Nephron progenitor cell (in vitro differentiated cells): ENCODE data around the gene LIMS2.

Experiments
- DNase-seq: peaks from one replicate; pipeline ENCODE4 v3.0.0; 2021
- H3K27ac Mint-ChIP-seq: 2 replicates; pipeline ENCODE4 v1.8.0; 2021; ENCODE audit warnings: mild to moderate bottlenecking, moderate library complexity, mixed read lengths
- H3K27me3 Mint-ChIP-seq: 2 replicates; pipeline ENCODE4 v1.8.0; 2021; ENCODE audit warnings: mild to moderate bottlenecking, low read depth, mixed read lengths; ENCODE audit not compliant: poor library complexity
- H3K36me3 Mint-ChIP-seq: 2 replicates; pipeline ENCODE4 v1.8.0; 2021; ENCODE audit warnings: low read depth, mixed read lengths
- H3K4me1 Mint-ChIP-seq: 2 replicates; pipeline ENCODE4 v1.8.0; 2021; ENCODE audit warnings: mixed read lengths
- H3K4me3 Mint-ChIP-seq: 2 replicates; pipeline ENCODE4 v1.8.0; 2021; ENCODE audit warnings: mild to moderate bottlenecking, moderate library complexity, mixed read lengths
- H3K9me3 Mint-ChIP-seq: 2 replicates; pipeline ENCODE4 v1.8.0; 2021; ENCODE audit warnings: mild to moderate bottlenecking, moderate library complexity, mixed read lengths
- TF ChIP-seq, protein P1 (sequence below): fragments of 200-600 bp; sonication (generic); IDR thresholded peaks from 2 replicates; pipeline ENCODE4 v1.5.0; 2021; ENCODE audit warnings: antibody characterized with exemption

The LIMS2 gene

DNA sequence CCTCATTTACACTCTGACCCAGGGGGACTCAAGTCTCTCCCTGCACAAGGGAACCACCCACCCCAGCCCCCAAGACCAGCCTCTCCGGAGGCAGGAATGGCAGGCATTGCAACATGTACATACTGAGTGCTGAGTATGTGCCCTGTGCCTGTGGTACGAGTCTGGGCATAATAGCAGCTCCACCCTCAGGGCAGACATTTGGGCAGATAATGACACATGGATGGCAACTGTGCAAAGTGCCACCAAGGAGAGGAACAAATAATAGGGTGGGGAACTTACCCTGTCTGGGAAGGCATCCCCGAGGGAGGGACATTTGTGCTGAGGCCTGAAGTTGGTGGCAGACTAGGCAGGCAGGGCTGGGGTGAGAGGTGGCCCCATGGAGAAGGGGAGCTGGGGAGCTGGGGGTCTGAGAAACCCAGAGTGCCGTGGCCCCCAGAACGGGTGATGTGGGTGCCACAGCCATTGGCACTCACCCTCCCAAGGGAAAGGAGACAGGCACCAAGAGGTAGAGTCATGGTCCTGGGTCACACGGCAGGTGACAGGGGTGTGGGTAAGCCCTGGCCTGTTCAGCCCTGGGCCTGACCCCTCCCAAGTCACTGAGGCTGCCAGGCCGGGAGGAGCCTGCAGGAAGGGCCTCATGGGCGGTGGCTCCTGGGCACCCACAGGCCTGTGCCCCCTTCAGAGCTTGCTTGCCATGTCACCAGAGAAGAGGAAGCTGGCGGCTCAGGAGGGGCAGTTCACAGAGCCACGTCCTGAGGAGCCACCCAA is 45.0 kb downstream of the LIMS2 start:
- no peak overlapping the region for H3K27ac Mint-ChIP-seq
- DNase-seq = no peak
- no peaks in the 10 kb centered on the region for H3K4me1 Mint-ChIP-seq
- H3K27me3 Mint-ChIP-seq = no peaks in the 10 kb centered on the region
- no peaks in the 10 kb centered on the region for H3K9me3 Mint-ChIP-seq
- H3K4me3 Mint-ChIP-seq = no peak overlapping the region
- no peaks in the 10 kb centered on the region for H3K36me3 Mint-ChIP-seq
- TF ChIP-seq, protein P1, sequence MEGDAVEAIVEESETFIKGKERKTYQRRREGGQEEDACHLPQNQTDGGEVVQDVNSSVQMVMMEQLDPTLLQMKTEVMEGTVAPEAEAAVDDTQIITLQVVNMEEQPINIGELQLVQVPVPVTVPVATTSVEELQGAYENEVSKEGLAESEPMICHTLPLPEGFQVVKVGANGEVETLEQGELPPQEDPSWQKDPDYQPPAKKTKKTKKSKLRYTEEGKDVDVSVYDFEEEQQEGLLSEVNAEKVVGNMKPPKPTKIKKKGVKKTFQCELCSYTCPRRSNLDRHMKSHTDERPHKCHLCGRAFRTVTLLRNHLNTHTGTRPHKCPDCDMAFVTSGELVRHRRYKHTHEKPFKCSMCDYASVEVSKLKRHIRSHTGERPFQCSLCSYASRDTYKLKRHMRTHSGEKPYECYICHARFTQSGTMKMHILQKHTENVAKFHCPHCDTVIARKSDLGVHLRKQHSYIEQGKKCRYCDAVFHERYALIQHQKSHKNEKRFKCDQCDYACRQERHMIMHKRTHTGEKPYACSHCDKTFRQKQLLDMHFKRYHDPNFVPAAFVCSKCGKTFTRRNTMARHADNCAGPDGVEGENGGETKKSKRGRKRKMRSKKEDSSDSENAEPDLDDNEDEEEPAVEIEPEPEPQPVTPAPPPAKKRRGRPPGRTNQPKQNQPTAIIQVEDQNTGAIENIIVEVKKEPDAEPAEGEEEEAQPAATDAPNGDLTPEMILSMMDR = no peak

DNA sequence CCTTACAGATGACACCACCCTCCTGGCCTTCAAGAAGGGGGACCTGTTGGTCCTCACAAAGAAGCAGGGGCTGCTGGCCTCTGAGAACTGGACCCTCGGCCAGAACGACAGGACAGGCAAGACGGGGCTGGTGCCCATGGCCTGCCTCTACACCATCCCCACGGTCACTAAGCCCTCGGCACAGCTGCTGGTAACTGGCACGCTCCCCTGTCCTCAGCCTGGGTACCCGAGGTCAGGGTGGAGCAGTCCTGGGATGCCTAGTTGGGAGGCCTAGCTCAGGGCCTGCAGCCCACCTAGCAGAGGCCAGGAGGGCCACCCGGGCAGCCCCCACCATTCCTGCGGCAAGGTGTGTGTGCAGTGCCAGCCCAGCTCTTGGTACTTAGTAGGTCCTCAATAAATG is 45.7 kb downstream of the LIMS2 start:
- TF ChIP-seq, protein P1 = no peak
- Mint-ChIP-seq H3K9me3 (no peaks in the 10 kb centered on the region), H3K4me1 (no peaks in the 10 kb centered on the region), H3K4me3 (no peak overlapping the region), H3K36me3 (no peaks in the 10 kb centered on the region), H3K27ac (no peak overlapping the region), H3K27me3 (no peaks in the 10 kb centered on the region)
- no peak for DNase-seq

DNA sequence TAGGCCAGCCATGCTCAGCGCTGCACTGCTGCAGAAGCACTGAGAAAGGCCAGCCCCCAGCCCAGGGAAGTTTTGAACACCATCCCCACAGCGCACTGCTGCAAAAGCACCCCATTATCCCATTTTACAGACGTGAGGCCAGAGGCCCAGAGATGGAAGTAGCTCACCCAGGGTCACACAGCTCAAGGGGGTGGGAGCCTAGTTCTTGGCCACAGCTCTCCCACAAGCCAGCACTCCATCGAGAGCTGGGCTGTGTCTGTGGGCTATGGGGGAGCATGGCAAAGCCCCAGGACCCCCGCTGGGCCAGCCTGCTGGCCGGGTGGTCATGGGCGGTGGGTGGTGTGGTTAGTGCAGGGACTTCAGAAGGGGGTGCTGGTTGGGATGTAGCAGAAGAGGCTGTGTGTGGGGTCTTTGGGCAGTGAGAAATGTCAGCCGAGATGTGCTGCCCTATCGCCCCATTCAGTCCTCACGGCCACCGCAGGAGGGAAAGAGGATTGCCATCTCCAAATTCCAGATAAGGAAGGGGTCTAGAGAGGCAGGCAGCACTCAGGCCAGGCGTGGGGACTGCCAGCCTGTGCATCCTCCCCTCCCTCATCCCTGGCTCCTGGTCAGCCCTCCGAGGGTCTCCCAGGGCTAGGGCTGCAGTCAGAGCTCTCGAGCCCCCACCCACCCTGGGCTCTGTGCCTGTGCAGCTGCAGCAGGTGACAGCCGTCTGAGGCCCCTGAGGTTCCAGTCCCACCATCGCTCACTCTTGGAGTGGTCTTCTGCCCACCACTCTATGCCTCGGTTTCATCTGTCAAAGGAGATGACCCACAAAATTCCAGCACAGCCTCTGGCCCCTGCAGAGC is 46.3 kb downstream of the LIMS2 start:
- H3K27ac Mint-ChIP-seq = no peak overlapping the region
- no peaks in the 10 kb centered on the region for H3K4me1 Mint-ChIP-seq
- TF ChIP-seq, protein P1 = no peak
- no peaks in the 10 kb centered on the region for H3K27me3 Mint-ChIP-seq
- no peak overlapping the region for H3K4me3 Mint-ChIP-seq
- no peak for DNase-seq
- no peaks in the 10 kb centered on the region for H3K9me3 Mint-ChIP-seq
- H3K36me3 Mint-ChIP-seq = no peaks in the 10 kb centered on the region

DNA sequence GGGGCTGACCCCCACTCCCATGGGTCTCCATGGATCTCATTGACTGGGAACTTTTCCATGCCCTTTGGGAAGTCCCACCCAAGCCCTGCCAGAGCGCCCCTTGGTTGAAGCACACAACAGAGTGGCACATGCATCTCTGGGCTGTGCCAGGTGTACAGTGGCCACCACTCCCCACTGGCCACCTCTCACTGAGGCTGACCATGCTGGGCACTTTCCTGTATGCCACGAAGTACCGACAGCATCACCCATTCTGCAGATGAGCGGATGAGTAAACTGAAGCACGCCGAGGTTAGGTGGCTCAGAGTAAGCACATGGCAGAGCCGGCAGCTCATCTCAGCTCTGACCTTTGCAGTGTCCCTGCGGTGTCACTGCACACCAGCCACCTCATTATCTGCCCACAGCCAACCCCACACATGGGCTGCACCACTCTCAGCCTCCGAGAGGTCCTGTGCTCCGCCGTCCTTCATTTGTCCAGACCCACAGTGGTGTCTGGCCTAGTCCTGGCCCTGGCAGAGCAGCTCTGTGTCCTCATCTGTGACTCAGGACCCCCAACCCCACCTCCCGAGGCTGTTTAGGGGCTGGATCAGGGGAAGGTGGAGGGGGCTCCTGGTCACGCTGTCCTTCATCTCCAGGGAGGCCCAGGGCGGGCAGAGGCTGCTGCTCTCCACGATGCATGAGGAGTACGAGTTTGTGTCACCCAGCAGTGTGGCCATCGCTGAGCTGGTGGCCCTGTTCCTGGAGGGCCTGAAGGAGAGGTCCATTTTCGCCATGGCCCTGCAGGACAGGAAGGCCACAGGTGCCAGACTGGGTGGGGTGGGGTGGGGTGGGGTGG is 47.4 kb downstream of the LIMS2 start:
- H3K36me3 Mint-ChIP-seq = no peaks in the 10 kb centered on the region
- H3K4me3 Mint-ChIP-seq = no peak overlapping the region

DNA sequence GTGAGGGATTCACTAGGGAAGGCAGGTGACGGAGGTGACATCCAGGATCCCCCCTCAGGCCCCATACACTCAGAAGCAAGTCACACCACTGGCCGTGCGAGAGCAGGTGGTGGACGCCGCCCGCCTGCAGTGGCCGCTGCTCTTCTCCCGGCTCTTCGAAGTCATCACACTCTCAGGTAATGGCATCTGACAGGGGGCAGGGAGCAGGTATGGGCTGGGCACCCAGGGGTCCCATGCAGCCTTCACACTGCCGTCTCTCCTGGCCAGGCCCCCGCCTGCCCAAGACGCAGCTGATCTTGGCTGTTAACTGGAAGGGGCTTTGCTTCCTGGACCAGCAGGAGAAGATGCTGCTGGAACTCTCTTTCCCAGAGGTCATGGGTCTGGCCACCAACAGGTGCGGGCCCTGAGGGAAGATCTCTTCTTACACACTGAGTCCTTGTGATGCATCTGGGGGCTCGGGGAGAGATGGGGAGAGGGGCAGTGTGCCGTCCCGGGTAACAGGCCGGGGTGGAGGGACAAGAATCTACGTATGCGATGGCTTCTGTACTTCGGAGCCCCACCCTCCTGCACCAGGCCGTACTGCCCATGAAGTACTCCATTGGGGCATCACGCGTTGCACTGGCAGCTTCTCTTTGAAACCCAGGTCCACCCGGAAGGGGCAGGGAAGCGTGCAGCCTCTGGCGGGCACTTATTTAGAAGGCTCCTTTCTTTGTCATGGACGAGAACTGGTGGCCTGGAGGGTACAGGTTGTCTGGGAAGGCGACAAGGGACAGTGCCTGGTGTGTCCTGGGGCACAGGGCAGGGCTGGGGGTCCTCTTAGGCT is 48.2 kb downstream of the LIMS2 start:
- Mint-ChIP-seq H3K27ac (no peak overlapping the region), H3K4me3 (no peak overlapping the region), H3K27me3 (peaks cover 6% of the 10 kb centered on the region), H3K4me1 (no peaks in the 10 kb centered on the region), H3K9me3 (no peaks in the 10 kb centered on the region), H3K36me3 (no peaks in the 10 kb centered on the region)
- TF ChIP-seq, protein P1 = no peak
- DNase-seq = no peak

More for the DNA sequence above, 47.4 kb downstream of the LIMS2 start:
- Mint-ChIP-seq H3K9me3 (no peaks in the 10 kb centered on the region), H3K27me3 (no peaks in the 10 kb centered on the region), H3K27ac (no peak overlapping the region), H3K4me1 (no peaks in the 10 kb centered on the region)
- TF ChIP-seq, protein P1 = no peak
- DNase-seq = no peak
